K562 (cell line): ENCODE measurements around the gene NAGLU. TPM values are rescaled to one million over a fixed set of nuclear protein-coding genes. Genes with fewer than 3 reads are reported as not detected.

ENCODE experiments used
- ATF1 ChIP-seq, 2 experiments: fragments of 450-650 bp in 1 of 2; IDR thresholded peaks; 2 replicates each; pipeline ENCODE4 v1.6.1; 2016; ENCODE audit warnings: missing compliant biosample characterization in 1 of 2, missing genetic modification characterization in 1 of 2
- ATF4 ChIP-seq: fragments of 450-650 bp; formaldehyde crosslinking; IDR thresholded peaks from 2 replicates; pipeline ENCODE4 v1.4.0; 2022; ENCODE audit warnings: mild to moderate bottlenecking, moderate library complexity
- CC2D1A ChIP-seq: fragments of 450-650 bp; IDR thresholded peaks from 2 replicates; pipeline ENCODE4 v1.6.1; 2017; ENCODE audit warnings: mild to moderate bottlenecking
- CGGBP1 ChIP-seq: fragments of 250-450 bp; sonication (Bioruptor Pico); IDR thresholded peaks from 2 replicates; pipeline ENCODE4 v1.9.0; 2021; ENCODE audit warnings: mild to moderate bottlenecking
- E2F3 ChIP-seq: fragments of 250-450 bp; sonication (Bioruptor Pico); IDR thresholded peaks from 2 replicates; pipeline ENCODE4 v1.4.0; 2020; ENCODE audit warnings: mild to moderate bottlenecking
- ERF ChIP-seq: fragments of 450-650 bp; formaldehyde crosslinking; IDR thresholded peaks from 2 replicates; pipeline ENCODE4 v1.4.0; 2020; ENCODE audit warnings: mild to moderate bottlenecking, mixed read lengths
- IFI16 ChIP-seq: fragments of 250-450 bp; sonication (Bioruptor Pico); IDR thresholded peaks from 2 replicates; pipeline ENCODE4 v2.1.2; 2022; ENCODE audit warnings: mild to moderate bottlenecking, inconsistent platforms
- MITF ChIP-seq: IDR thresholded peaks from 2 replicates; pipeline ENCODE4 v1.6.1; 2014; ENCODE audit warnings: antibody characterized with exemption
- PCBP1 ChIP-seq: fragments of 200-400 bp; formaldehyde crosslinking; IDR thresholded peaks from 2 replicates; pipeline ENCODE4 v1.6.1; 2018; ENCODE audit warnings: mild to moderate bottlenecking, low read depth, low read length; ENCODE audit not compliant: poor library complexity, severe bottlenecking
- TRIM25 ChIP-seq: fragments of 450-650 bp; IDR thresholded peaks from 2 replicates; pipeline ENCODE4 v1.7.0; 2016; ENCODE audit warnings: borderline replicate concordance
- TRIM28 ChIP-seq: fragments of 450-650 bp; IDR thresholded peaks from 2 replicates; pipeline ENCODE4 v1.6.1; 2017
- ZBTB12 ChIP-seq: fragments of 250-450 bp; sonication (Bioruptor Pico); IDR thresholded peaks from 2 replicates; pipeline ENCODE4 v1.4.0; 2020
- ZNF12 ChIP-seq: sonication (generic); formaldehyde crosslinking; IDR thresholded peaks from 2 replicates; pipeline ENCODE4 v1.4.0; 2020; ENCODE audit warnings: mild to moderate bottlenecking, missing genetic modification reagents
- ZNF561 ChIP-seq: fragments of 450-650 bp; formaldehyde crosslinking; conservative IDR thresholded peaks from 2 replicates; pipeline ENCODE4 v1.4.0; 2020; ENCODE audit warnings: mild to moderate bottlenecking, moderate library complexity
- ZNF586 ChIP-seq: fragments of 450-650 bp; formaldehyde crosslinking; conservative IDR thresholded peaks from 2 replicates; pipeline ENCODE4 v1.4.0; 2020; ENCODE audit warnings: mild to moderate bottlenecking, moderate library complexity
- polyA plus RNA-seq, 8 experiments: library from polyadenylated mRNA; depleted of rRNA in 4 of 8; stranded (reverse) in 5 of 8; unstranded in 3 of 8; fragments of >200 nt; fragmentation: Nextera tagmentation in 2 of 8; fragmentation: Illumina TruSeq in 1 of 8; extraction: Ambion mirVana in 2 of 8; extraction: Trizol in 1 of 8; gene quantifications; 2 replicates each; pipeline versions ENCODE4 v1.2.1 to v1.2.3, GENCODE V29; 2011 to 2014; ENCODE audit warnings: inconsistent platforms in 1 of 8, missing spikeins in 1 of 8
- total RNA-seq, 7 experiments: library from RNA; depleted of rRNA in 6 of 7; stranded (reverse); fragments of >200 nt in 6 of 7; fragmentation: Illumina TruSeq in 2 of 7; extraction: Trizol in 2 of 7; gene quantifications; 2 replicates each; pipeline versions ENCODE4 v1.2.1 to v1.2.3, GENCODE V29; 2011 to 2021; ENCODE audit warnings: low replicate concordance in 1 of 7
- TF ChIP-seq, protein P1 (sequence below): fragments of 250-450 bp; sonication (Bioruptor Pico); IDR thresholded peaks from 2 replicates; pipeline ENCODE4 v1.8.0; 2022; ENCODE audit warnings: inconsistent platforms, mild to moderate bottlenecking, moderate library complexity, borderline replicate concordance
- TF ChIP-seq, protein P2 (sequence below): fragments of 250-450 bp; sonication (Bioruptor Pico); IDR thresholded peaks from 2 replicates; pipeline ENCODE4 v1.8.0; 2022; ENCODE audit warnings: moderate library complexity, mild to moderate bottlenecking, inconsistent platforms

NAGLU gene
- total and polyA plus RNA-seq, 9 of the 15 experiments (the other 6 are each of a cell fraction or from before 2014, with no cell fraction given), result 0.04 to 21.5 (median 8.5) TPM

DNA sequence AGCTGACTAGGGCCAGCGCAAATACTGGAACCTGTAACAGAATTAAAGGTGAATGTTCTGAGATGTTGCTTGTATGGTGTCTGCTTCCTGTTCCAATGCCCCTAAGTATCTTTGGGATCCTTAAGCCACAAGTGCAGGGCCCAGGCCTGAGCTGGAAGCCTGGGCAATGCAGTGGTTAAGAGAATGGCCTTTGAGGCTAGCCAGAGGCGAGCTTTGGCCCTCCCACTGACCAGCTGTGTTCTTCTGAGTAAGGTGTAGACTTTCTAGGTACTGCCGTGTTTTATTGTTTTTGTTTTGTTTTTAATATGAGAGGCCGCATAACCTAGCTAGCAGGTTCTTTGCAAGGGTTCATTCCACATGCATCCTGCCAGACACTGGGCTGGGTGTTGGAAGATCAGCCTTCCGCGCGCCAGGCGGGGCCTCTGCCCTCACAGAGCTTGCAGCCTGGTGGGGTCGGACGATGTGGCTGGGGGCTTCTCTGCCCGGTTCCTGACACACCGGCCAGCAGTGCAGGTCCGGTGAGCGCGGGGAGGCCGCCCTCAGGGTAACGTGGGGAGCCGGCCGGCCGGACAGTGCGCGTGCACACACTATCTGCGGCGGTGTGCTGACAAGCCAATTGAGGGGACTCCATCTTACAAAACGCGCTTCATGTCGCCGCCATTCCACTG, 30.3 kb downstream of the NAGLU start (continued):
- TF ChIP-seq ZBTB12 (CRISPR knock-in tag), result 0 out of 2 replicates have a peak, but pooled peaks have one; percentile 27
- TF ChIP-seq ATF1 (CRISPR knock-in tag; IDR thresholded peaks at IDR 0.05), result no peak
- TF ChIP-seq ATF1 (tag; IDR thresholded peaks at IDR 0.05), result no peak; the same call in 1 of the 2 replicates
- no peak for TF ChIP-seq CGGBP1 (CRISPR knock-in tag)
- TF ChIP-seq MITF, result no peak
- TF ChIP-seq TRIM28, result no peak
- TF ChIP-seq ZNF12 (CRISPR knock-in tag), result 0 out of 2 replicates have a peak, but pooled peaks have one; percentile 19
- TF ChIP-seq, protein P1, sequence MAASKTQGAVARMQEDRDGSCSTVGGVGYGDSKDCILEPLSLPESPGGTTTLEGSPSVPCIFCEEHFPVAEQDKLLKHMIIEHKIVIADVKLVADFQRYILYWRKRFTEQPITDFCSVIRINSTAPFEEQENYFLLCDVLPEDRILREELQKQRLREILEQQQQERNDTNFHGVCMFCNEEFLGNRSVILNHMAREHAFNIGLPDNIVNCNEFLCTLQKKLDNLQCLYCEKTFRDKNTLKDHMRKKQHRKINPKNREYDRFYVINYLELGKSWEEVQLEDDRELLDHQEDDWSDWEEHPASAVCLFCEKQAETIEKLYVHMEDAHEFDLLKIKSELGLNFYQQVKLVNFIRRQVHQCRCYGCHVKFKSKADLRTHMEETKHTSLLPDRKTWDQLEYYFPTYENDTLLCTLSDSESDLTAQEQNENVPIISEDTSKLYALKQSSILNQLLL, result no peak
- peak; percentile 93 for TF ChIP-seq ERF (CRISPR knock-in tag)
- peak; percentile 77; the same call in 1 of the 2 replicates for TF ChIP-seq E2F3 (CRISPR knock-in tag)
- peak; percentile 8 for TF ChIP-seq PCBP1
- 0 out of 2 replicates have a peak, but pooled peaks have one; percentile 34 for TF ChIP-seq IFI16 (CRISPR knock-in tag)
- 0 out of 2 replicates have a peak, but pooled peaks have one; percentile 29 for TF ChIP-seq ZNF561
- TF ChIP-seq CC2D1A, result no peak
- TF ChIP-seq, protein P2, sequence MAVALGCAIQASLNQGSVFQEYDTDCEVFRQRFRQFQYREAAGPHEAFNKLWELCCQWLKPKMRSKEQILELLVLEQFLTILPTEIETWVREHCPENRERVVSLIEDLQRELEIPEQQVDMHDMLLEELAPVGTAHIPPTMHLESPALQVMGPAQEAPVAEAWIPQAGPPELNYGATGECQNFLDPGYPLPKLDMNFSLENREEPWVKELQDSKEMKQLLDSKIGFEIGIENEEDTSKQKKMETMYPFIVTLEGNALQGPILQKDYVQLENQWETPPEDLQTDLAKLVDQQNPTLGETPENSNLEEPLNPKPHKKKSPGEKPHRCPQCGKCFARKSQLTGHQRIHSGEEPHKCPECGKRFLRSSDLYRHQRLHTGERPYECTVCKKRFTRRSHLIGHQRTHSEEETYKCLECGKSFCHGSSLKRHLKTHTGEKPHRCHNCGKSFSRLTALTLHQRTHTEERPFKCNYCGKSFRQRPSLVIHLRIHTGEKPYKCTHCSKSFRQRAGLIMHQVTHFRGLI (CRISPR knock-in tag), result peak; percentile 58; the same call in 1 of the 2 replicates
- TF ChIP-seq ATF4, result 0 out of 2 replicates have a peak, but pooled peaks have one; percentile 41
- TF ChIP-seq ZNF586 (CRISPR knock-in tag), result peak; percentile 67; the same call in 1 of the 2 replicates
- no peak for TF ChIP-seq TRIM25
